Measurements from ENCODE around the gene FGD4.

Gene FGD4

DNA sequence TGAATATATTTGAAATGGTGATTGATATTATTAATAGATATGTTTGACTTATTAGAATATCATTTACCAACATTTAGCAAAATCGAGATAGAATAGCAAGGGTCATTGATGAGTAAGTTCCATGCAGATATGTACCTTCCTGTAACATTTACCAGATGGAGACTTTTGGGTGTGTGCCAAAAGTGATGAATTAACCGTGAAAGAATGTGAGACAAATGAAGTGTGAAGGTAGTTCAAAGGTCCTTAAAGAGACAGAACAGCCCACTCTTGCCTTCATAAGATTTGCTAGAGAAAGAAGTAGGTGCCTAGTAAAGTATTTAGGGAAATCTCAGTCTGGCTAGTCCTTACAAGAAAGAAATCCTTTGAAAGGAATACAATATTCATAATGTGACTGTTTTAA lies 45.5 kb downstream of the FGD4 start:
- FAIRE-seq, result no peak
- DNase-seq (ENCODE audit: insufficient read length, low spot score), result no peak

DNA sequence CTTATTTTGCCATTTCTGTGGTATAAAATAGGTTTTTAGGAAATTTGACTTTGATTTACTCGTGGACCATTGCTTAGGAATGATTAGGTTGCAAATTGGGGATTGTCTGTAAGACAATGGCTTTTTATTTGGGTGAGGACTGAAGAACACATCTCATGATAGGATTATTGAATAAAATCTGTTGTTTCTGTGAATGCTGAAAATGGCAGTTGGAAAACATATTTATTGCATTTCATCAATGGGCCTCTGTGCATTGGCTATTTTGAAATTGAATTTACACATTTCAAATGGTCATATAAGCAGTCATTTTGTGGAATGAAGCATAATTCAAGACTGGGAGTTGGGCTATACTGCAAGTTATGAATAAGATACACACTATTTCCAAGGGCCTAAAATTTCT lies 46.0 kb downstream of the FGD4 start:
- DNase-seq (ENCODE audit: insufficient read length, low spot score) (no peak), FAIRE-seq (no peak)
- TF ChIP-seq, protein P1, sequence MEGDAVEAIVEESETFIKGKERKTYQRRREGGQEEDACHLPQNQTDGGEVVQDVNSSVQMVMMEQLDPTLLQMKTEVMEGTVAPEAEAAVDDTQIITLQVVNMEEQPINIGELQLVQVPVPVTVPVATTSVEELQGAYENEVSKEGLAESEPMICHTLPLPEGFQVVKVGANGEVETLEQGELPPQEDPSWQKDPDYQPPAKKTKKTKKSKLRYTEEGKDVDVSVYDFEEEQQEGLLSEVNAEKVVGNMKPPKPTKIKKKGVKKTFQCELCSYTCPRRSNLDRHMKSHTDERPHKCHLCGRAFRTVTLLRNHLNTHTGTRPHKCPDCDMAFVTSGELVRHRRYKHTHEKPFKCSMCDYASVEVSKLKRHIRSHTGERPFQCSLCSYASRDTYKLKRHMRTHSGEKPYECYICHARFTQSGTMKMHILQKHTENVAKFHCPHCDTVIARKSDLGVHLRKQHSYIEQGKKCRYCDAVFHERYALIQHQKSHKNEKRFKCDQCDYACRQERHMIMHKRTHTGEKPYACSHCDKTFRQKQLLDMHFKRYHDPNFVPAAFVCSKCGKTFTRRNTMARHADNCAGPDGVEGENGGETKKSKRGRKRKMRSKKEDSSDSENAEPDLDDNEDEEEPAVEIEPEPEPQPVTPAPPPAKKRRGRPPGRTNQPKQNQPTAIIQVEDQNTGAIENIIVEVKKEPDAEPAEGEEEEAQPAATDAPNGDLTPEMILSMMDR (IDR thresholded peaks at IDR 0.05; ENCODE audit: insufficient read depth, missing control alignments), result no peak

More for the DNA sequence above, 45.5 kb downstream of the FGD4 start:
- TF ChIP-seq, protein P1 (IDR thresholded peaks at IDR 0.05; ENCODE audit: insufficient read depth, missing control alignments), result no peak

DNA sequence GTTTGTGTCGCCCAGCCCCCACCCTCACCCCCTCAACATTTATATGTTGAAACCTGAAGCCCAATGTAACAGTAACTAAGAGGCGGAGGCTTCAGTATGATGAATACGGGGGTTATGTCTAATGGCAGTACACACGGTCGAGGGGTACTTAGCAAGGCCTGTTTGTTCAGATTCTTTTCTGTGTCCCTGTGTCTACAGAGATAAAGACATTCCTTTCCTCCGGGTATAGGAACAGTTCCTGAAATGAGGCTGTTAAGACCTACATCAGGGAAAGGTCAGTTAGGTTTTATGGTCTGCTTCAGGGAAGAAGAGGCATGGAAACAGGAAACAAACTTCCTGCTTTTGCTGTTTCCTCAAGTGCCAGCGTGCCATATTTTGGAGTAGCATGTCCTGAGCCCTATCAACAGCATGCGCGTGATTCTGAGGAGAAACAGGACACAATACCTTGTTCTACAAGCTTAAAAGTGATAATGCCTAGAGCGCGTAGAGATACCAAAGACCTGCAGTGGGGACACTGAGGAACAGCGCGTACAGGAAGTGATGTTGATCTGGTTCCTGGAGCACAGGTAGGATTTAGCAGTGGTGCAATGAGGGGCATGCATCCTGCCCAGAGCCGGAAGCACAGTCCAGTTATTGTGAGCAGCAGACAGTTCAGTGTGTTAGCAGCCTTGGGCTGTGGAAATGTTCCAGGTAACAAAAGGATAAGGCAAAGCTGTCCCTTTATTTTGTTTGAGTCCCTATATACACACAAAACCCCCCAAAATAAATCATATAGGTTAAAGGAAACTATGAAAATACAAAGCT lies 47.2 kb downstream of the FGD4 start:
- DNase-seq (ENCODE audit: insufficient read length, low spot score) (no peak), FAIRE-seq (no peak)
- TF ChIP-seq, protein P1 (IDR thresholded peaks at IDR 0.05; ENCODE audit: insufficient read depth, missing control alignments), result no peak

DNA sequence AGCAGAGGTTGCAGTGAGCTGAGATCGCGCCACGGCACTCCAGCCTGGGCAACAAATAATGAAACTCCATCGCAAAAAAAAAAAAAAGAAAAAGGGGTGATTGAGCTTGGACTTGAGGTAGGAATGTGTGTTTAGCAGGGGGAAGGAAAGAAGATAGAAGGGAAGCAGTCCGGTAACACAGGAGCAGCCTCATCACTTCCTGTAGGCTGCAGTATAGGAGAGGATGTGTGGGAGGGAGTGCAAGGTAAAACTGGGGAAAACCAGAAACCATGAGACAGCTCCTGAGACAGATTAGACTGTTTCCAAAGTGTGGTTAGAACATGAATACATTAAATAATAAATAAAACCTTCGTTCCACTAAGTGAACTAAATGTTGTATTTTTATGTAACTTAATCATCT lies 49.2 kb downstream of the FGD4 start:
- no peak for DNase-seq (ENCODE audit: insufficient read length, low spot score)
- FAIRE-seq, result no peak
- TF ChIP-seq, protein P1 (IDR thresholded peaks at IDR 0.05; ENCODE audit: insufficient read depth, missing control alignments), result no peak

DNA sequence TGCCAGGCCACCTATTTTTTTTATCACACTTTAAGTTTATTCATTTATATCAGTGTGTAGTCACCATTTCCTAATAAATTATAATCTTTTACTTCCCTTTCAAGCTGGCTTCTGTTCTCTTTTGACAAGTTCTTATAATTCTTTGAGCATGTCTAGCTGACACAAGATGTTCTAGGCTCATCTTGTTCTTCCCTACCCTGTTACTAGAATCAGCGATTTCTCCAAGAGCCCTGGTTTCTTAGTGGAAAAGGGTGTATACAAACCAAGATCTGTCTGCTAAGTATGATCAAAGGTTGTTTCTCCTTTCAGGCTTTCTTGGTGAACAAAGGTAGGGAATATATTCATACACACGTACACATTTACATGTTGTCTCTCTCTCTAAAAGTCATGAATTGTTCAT lies 51.0 kb downstream of the FGD4 start:
- FAIRE-seq (no peak), DNase-seq (ENCODE audit: insufficient read length, low spot score) (no peak)
- TF ChIP-seq, protein P1 (IDR thresholded peaks at IDR 0.05; ENCODE audit: insufficient read depth, missing control alignments), result no peak

DNA sequence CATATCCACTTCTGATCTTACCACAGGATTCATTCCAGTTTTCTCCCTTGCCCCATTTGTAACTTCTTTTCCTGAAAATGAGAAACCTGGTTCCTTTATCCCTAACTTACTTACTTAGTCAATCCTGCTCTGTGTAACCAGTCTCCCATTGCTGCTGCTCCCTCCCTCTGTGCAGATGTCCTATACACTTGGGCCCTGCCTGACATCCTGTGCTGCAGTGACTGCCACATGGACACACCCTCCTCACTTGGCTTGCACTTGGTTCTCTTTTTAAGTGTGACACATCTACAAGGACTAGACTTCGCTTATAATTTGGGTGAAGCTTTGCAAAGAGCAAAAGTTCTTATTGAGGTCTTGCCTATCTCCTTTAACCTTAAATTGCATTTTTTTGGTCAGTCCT lies 51.4 kb downstream of the FGD4 start:
- DNase-seq (ENCODE audit: insufficient read length, low spot score) (no peak), FAIRE-seq (no peak)
- TF ChIP-seq, protein P1 (IDR thresholded peaks at IDR 0.05; ENCODE audit: insufficient read depth, missing control alignments), result no peak

DNA sequence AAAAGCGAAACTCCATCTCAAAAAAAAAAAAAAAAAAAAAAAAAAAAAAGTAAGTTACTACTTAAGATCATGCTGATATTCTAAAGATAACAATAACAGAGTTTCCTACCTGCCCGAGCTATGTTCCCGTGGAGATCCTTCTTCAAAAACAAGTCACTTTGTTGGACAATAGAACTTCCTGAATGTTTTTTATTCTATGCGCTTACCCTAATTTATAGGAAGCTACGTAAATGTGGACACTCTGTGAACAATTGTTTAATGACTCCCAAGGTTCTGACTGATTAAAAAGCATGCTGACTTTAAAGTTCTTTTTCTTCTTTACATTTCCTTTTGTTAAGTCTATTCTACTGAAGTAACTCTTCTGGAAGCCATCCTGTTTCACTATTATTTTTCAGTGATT lies 52.5 kb downstream of the FGD4 start:
- FAIRE-seq (no peak), DNase-seq (ENCODE audit: insufficient read length, low spot score) (no peak)
- TF ChIP-seq, protein P1 (IDR thresholded peaks at IDR 0.05; ENCODE audit: insufficient read depth, missing control alignments), result no peak
